Hematopoietic multipotent progenitor cell treated with erythropoietin and hydrocortisone succinate and interleukin-3 and kit ligand, for 8 days (in vitro differentiated cells): ENCODE measurements around the gene BCAS4.
"Not testable (repeated sequence)": the region's sequence is repeated elsewhere in the genome, so short reads cannot be mapped to it uniquely, and the experiment has no call there.

Experiments
- DNase-seq: peaks from one replicate; pipeline ENCODE4 v3.0.0-alpha.2; 2015

The BCAS4 gene

DNA sequence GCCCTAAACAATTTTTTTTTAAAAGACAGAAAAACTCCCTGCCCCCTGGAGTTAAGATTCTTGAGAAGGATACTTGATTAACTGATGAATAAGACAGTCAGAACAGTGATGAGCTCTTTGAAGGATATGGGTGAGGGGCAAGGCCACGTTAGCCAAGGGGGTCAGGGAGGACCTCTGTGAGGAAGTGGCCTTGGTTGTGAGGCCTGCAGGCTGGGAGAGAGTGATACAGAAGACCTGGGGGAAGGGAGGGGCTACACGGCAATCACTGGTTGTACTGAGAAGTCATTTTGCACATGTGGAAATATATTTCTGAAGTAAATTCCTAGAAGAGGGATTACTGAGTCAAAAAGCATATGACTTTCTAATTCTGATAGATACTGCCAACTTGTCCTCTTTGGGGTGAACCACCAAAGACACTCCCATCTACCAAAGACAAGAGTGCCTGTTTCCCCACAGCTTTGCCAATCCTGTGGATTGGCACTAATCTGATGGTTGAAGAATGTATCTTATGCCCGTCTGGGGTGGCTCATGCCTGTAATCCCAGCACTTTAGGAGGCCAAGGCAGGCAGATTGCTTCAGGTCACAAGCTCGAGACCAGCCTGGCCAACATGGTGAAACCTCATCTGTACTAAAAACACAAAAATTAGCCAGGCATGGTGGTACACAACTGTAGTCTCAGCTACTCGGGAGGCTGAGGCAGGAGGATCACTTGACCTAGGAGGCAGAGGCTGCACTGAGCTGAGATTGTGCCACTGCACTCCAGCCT, 22.3 kb upstream of the BCAS4 start:
- DNase-seq: no peak

DNA sequence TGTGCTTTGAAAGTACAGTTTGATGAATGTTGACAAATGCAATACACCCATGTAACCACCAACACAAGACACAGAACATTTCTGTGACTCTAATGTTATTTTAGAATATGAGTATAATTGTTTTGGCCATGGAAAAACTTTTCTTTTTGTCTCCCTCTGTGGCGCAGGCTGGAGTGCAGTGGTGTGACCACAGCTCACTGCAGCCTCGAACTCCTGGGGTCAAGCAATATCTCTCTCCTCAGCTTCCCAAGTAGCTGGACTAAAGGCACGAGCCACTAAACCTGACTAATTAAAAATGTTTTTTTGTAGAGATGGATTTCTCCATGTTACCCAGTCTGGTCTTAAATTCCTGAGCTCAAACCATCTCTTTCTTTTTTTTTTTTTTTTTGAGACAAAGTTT, 20.3 kb upstream of the BCAS4 start:
- DNase-seq: no peak

DNA sequence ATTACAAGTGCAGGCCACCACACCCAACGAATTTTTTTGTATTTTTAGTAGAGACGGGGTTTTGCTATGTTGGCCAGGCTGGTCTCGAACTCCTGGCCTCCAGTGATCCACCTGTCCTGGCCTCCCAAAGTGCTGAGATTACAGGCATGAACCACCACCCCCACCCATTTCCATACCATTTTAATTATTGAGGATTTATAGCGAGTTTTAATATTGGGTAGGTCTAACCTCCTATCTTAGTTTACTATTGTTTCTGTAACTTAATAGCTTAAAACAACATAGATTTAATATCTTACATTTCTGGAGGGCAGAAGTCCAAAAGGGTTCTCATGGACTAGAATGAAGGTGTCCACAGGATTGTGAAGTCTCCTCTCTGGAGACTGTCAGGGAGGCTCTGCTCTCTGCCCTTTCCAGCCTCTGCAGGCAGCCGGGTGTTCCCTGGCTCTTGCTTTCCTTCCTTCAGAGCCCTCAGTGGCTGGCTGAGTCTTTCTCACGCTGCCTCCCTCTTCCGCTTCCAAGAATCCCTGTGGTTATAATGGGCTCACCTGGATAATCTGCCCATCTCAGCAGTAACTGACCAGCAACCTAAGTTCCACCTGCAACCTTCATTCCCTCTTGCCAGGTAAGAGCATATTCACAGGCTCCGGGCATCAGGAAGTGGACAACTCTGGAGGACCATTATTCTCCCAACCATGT, 18.6 kb upstream of the BCAS4 start:
- DNase-seq: no peak

DNA sequence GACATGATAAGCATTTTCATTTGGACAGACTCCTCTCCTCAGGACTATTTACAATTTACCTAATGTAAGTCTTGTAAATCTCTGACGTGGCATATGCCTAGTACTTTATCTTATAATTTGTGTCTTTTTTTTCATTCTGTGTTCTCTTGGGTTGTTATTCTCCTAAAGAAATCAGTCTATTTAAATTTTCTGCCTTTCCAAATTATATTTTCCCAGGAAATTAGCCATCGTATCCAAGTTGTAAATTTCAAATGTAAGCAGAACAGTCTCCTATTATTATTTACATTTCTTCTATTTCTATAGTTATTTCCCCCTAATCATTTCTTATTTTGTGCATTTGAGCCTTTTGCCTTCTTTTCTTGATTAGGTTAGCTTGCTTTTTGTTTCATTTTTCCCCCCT, 17.5 kb upstream of the BCAS4 start:
- no peak for DNase-seq

DNA sequence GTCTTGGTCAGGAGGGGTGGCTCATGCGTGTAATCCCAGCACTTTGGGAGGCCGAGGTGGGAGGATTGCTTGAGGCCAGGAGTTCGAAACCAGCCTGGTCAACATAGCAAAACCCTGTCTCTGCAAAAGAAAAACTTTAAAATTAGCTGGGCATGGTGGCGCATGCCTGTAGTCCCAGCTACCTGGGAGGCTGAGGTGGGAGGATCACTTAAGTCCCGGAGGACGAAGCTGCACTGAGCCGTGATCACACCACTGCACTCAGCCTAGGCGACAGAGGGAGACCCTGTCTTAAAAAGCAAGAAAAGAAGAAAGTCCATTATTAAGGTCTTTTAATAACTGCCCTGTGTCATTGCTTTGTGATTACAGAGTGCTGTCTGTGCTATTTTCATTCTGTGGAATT, 15.9 kb upstream of the BCAS4 start:
- not testable (repeated sequence) for DNase-seq

DNA sequence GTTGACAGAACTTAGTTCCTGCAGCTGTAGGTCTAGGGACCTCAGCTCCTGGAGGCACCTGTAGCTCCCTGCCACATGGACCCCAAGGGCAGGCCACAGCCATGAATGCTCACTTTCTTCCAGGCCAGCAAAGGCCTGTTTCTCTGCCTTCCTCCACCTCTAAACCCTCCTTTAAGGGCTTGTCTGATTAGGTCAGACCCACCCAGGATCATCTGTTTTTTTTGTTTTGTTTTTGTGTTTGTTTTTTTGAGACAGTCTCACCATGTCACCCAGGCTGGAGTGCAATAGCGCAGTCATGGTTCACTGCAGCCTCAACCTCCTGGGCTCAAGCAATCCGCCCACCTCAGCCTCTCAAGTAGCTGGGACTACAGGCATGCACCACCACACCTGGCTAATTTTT, 11.5 kb upstream of the BCAS4 start:
- DNase-seq: no peak

DNA sequence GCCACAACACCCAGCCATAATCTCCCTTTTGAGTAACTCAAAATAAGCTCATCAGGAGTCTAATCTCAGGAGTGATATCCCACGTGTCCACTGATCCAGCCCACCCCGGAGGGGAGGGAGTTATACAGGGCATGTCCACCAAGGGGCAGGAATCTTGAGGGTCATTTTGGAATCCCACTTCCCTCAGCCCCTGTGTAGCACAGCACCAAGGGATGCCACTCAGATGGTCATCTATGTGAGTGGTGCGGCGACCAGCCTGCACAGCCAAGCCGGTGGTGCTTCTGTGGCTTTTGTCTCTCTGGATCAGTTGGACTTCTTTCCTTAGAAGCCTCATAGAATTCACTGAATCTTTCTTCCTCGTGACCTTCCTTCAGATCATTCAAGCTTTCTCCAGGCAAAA, 11.0 kb upstream of the BCAS4 start:
- DNase-seq: no peak

DNA sequence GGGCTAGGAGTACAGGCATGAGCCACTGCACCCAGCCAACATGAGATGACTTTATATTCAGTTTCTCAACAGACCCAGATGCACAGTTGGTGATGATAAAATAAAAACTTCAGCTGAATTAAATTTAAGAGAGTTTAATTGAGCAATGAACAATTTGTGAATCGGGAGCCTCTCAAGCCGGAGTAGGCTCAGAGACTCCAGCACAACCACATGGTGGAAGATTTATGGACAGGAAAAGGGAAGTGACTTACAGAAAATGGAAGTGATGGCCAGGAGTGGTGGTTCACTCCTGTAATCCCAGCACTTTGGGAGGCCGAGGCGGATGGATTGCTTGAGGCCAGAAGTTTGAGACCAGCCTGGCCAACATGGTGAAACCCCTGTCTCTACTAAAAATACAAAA, 10.4 kb upstream of the BCAS4 start:
- no peak for DNase-seq

DNA sequence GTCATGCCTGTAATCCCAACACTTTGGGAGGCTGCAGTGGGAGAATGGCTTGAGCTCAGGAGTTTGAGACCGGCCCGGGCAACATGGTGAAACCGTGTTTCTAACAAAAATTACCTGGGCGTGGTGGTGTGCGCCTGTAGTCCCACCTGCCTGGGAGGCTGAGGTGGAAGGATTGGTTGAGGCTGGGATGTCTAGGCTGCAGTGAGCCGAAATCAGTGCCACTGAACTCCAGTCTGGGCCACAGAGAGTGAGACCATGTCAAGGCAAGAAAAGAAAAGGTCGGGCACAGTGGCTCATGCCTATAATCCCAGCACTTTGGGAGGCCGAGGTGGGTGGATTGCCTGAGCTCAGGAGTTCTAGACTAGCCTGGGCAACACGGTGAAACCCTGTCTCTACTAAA, 8.2 kb upstream of the BCAS4 start:
- no peak for DNase-seq

DNA sequence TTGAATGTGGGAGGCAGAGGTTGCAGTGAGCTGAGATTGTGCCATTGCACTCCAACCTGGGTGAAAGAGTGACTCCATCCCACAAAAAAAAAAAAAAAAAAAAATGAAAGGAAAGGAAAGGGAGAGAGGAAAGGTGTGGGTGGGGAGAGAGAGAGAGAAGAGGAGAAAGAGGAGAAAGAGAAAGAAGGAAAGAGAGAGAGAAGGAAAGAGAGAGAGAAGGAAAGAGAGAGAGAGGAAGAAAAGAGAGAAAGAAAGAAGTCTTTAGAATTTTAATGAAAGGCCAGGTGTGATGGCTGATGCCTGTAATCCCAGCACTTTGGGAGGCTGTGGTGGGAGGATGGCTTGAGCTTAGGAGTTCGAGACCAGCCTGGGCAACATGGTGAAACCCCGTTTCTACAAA, 7.7 kb upstream of the BCAS4 start:
- no peak for DNase-seq

DNA sequence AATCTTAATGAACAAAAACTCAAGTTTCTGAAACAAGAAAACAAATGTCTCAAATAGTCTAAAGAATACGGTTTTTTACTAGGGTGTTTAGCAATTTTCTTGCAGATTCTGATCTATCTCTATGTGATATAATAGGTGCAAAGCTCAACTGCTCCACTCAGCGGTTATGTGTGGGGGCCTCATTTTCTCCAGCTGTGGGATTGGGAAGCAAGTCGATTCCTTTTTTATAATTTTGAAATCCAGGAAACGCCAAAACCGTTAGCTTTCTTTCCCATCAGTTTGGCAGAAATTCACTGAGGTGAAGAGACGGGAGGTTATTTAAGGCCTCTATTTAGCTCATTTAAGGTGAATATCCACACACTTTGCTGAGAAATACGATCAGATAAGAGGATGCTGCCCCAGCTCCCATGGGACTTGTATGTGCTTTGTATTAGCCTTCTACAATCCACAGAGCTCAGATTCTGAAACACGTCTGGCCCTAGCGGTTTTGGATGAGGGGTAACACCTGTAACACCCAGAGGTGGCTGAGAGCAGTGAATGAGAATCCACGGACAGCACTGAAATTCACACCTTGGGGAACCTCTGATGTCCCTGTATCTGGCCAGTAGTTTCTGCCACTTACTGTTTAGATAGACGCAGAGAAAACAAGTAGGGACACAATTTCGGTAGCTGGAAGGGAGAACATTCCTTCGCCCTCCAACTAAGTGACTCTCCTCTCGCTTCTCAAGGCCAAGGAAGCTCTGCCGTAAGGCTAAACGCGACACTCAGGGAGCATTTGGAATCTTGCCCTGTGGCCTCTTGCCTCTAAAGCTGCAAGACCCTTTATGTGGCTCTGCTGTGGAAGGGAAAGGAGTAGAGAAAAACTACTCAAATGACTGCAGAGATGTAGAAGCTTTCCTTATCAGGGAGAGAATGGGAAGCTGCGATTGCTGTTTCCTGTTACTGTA, 6.5 kb upstream of the BCAS4 start:
- no peak for DNase-seq

DNA sequence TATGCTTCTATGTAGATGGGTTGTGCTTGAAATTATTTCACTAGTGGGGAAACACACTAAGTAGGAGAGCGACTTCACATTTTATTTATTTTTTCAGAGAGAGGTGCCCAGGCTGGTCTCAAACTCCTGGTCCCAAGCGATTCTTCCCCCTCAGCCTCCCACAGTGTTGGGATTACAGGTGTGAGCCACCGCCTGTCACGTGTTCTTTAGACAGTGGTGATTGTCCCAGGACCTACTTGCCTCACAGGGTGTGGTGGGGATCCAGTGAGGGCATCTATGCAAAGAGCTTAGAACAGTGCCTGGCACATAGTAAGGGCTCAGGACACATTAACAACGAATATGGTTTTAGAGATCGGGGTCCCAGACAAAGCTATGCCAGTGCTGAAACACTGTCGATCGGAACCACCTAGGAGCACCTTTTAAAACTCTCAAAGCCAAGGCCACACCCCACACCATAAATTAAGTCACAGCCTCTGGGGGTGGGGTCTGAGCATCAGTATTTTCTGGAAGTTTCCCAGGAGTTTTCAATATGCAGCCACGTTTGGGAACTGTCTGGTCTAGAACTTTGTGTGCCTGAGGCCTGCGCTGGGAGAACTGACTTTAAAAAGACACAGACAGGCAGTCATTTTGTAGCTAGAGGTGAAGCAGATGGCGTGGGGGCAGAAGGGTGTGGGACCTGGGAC, 4.8 kb upstream of the BCAS4 start:
- peak; percentile 9 for DNase-seq

DNA sequence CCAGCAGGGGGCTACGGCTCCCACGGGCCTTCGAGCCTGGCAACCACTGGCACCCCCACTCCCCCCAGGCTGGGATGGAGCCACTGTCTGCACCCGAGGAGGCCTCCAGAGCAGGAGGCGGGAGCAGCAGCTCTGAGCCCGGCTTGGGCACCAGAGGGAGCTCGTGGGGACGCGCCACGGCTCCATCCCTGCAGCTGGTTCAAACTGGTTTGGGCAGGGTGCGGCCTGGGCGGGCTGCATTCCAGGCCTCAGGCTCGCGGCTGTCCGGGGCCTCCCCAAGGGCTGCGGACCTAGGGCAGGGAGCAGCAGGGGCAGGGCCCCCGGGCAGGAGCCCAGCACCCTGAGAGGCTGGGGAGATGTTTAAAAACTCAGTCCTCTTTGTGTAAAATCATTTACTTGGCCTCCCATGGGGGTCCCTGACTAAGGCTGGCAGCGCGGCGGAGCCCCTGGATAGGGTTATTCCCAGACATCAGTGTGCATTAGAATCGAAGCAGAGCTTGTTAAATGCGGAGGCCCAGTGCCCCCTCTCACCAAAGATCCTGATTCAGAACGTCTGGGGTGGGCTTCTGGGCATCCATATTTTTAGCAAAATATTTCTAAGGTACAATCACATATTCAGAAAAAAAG, 4.1 kb upstream of the BCAS4 start:
- peak; percentile 89 for DNase-seq

DNA sequence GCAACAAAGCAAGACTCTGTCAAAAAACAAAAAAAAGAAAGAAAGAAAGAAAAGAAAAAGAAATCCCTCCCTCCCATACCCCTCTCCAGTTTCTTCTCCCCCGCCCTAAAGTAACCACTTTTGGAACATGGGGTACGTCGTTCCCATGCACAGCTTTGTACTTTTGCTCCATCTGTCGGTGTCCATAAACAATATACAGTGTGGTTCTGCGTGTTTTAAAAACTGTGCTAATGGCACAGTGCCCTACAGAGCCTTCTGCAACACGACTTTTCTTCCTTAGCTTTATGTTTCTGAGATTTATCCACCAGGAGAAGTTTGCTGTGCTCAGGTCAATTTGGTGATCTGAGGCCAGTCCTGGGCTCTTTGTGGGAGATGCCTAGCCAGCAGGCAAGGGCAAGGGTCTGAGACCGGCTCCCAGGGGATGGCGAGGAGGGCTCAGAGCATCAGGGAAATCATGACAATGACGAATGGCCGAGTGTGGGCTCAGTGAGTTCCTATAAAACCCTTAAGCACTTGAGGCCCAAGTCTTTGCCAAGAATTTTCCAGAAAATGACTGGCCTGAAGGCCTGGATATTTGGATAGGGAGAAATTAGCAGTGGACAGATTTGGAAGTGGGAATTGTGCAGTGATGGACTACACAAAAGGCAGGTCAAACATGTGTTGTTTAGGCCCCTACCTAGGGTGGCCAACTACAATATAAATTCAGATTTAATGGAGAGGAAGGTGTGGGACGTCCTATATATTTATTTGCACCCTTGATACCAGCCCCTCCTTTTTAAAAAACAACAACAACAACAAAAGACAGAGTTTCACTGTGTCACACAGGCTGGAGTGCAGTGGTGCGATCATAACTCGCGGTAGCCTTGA, 1.9 kb upstream of the BCAS4 start:
- DNase-seq: no peak

DNA sequence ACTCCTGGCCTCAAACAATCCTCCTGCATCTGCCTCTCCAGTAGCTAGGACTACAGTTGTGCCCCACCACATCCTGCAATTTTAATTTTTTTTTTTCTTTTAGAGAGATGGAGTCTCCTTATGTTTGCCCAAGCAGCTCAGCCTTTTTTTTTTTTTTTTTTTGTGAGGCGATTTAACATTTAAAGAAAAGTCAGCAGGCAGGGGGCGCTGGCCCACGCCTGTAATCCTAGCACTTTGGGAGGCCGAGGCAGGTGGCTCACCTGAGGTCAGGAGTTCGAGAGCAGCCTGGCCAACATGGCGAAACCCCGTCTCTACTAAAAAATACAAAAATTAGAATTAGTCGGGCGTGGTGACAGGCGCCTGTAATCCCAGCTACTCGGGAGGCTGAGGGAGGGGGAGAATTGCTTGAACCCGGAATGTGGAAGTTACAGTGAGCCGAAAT, 1.3 kb upstream of the BCAS4 start:
- DNase-seq: peak; percentile 54

DNA sequence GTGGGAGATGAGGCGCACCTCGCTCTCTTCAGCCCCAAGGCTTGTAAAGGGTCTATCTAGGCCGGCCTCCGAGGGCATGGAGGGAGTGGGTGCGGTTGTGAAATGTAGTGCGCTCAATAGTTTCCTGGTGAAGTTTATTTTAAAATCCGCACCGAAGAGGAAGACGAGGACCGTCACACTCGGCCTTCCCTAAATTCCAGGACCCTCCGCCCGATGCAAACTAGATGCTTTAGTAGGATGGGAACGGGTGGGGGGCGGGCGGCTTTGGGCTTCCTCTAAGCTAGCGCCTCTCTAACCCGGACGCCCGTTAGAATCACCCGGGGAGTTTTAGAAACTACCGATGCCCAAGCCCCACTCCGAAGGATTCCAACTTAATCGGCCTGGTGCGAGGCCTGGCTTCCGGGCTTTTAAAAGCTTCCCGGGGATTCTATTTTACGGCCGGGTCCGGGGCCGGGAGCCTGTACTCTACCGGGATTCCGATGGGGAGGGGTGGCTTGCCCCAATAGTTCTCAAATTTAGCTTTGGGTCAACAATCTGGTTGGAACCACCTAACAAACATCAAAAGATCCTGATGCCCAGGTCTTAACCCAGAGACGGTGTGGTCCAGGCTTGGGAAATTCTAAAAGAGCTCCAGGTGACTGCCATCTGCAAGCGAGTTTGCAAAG, 548 bp upstream of the BCAS4 start:
- no peak for DNase-seq

DNA sequence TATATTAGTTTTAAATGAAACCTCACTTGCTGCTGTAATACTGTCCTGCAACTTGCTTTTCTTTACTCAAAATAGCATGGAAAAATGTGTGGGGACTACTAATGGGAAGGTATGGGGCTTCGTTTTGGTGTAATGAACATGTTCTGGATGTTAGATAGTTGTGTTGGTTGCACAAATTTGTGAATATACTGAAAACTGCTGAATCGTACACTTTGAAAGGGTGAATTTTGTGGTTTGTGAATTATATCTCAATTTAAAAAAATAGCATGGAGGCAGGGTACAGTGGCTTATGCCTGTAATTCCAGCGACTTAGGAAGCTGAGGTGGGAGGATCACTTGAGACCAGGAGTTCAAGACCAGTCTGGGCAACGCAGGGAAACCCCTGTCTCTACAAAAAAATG, 2.3 kb downstream of the BCAS4 start:
- DNase-seq: no peak

DNA sequence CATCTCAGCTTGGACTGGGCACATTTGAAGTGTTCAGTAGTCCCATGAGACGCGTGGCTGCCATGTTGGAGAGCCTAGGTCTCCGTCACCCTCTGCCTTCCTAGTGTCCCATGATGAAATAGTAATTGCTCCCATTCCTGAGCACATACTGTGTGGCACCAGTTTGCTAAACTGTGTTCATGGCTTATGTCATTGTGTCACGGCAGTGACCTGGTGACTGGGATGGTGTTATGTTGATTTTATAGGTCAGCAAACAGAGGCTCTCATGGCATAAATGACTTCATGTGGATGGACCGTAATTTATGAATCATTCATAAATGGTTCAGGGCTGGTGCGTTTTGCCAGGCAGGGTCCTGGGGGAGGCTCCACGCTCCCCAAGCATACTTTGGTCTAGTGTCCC, 3.8 kb downstream of the BCAS4 start:
- no peak for DNase-seq

DNA sequence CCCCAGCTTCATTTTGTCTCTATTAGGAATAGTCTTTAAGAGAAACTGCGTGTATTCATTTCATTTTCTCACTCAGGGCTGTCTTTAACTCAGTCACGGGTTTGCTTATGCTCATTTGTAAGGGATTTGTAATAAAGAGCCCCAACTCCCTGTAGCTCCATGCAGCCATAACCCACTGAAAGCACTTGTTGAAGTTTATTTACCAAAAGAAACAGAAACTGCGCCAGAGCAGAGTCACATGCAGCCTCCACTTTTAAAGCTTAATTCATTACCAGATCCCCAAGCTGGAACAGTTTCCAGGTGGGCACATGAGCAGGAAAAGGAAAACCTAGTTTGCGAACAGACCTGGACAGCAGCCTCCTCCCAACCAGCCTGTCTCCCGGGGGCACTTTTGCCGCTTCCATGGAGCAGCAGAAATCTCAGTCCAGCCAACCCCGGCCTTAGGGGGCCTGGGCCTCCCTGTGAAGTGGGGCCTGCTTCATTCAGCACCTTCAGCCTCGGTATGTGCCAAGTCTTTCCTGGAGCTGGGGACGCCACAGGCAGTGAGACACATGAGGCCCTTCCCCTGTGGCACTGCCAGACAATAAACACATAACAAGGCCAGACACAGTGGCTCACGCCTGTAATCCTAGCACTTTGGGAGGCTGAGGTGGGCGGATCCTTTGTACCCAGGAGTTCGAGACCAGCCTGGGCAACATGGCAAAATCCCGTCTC, 4.5 kb downstream of the BCAS4 start:
- DNase-seq: no peak

DNA sequence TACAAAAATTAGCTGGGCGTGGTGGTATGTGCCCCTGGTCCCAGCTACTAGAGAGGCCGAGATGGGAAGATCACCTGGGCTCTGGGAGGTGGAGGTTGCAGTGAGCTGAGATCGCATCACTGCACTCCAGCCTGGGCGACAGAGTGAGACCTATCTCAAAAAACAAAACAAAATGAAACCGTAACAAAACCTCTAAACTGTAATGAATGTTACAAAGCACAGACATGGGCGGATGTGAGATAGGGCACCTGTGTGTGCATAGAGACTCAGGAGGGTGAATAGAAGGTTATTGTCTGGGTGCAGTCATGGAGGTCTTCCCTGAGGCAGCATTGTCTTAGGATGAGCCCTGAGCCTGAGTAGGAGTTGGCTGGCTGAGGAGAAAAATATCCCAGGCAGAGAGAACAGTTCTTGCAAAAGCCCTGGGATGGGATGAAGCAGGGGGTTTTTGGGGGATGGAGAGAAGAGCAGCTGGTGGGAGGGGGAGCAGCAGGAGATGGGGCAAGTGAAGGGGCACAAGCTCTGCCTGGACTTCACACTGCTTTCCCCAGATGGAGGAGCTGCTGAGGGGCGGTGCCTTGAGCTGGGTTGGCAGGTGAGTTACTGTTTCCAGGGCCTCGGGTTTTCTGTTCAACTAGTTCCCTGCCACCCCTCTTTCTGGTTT, 5.2 kb downstream of the BCAS4 start:
- DNase-seq: no peak
